Smooth muscle cell (in vitro differentiated cells): ENCODE results near the gene MEGF11. TPM values are rescaled to one million over a fixed set of nuclear protein-coding genes. Genes with fewer than 3 reads are reported as not detected.

ENCODE experiments used
- DNase-seq: peaks from one replicate; lab custom pipeline; 2025; ENCODE audit not compliant: unreplicated experiment; lab: John Stamatoyannopoulos, UW
- H2AFZ ChIP-seq: fragments of 200-600 bp; sonication (generic); 2 replicates; pipeline ENCODE4 v1.6.0; 2016; ENCODE audit warnings: antibody characterized with exemption, low read depth, mild to moderate bottlenecking
- H3F3A ChIP-seq: fragments of 200-600 bp; sonication (generic); 2 replicates; pipeline ENCODE4 v1.6.0; 2017; ENCODE audit warnings: antibody characterized with exemption, low read depth
- H3K27ac ChIP-seq: fragments of 200-600 bp; sonication (generic); 2 replicates; pipeline ENCODE4 v1.5.1; 2016; ENCODE audit warnings: low read depth, mild to moderate bottlenecking
- H3K27me3 ChIP-seq: fragments of 200-600 bp; sonication (generic); 2 replicates; pipeline ENCODE4 v1.6.1; 2016; ENCODE audit warnings: low read depth, mild to moderate bottlenecking
- H3K36me3 ChIP-seq: fragments of 200-600 bp; sonication (generic); 2 replicates; pipeline ENCODE4 v1.5.1; 2016; ENCODE audit warnings: low read depth
- H3K4me1 ChIP-seq: fragments of 200-600 bp; sonication (generic); 2 replicates; pipeline ENCODE4 v1.5.1; 2016; ENCODE audit warnings: low read depth
- H3K4me2 ChIP-seq: fragments of 200-600 bp; sonication (generic); 2 replicates; pipeline ENCODE4 v1.6.0; 2016; ENCODE audit warnings: mild to moderate bottlenecking
- H3K4me3 ChIP-seq: fragments of 200-600 bp; sonication (generic); 2 replicates; pipeline ENCODE4 v1.5.1; 2016; ENCODE audit warnings: mild to moderate bottlenecking
- H3K79me2 ChIP-seq: fragments of 200-600 bp; sonication (generic); 2 replicates; pipeline ENCODE4 v1.6.0; 2016; ENCODE audit warnings: low read depth, mild to moderate bottlenecking
- H3K9ac ChIP-seq: fragments of 200-600 bp; sonication (generic); 2 replicates; pipeline ENCODE4 v1.6.0; 2016; ENCODE audit warnings: low read depth
- H3K9me3 ChIP-seq: fragments of 200-600 bp; sonication (generic); replicated peaks from 2 replicates; pipeline ENCODE4 v1.5.1; 2016; ENCODE audit warnings: low read depth
- H4K20me1 ChIP-seq: fragments of 200-600 bp; sonication (generic); 2 replicates; pipeline ENCODE4 v1.6.0; 2016; ENCODE audit warnings: low read depth
- CTCF ChIP-seq: fragments of 200-600 bp; sonication (generic); IDR thresholded peaks from 2 replicates; pipeline ENCODE4 v1.5.1; 2017; ENCODE audit warnings: borderline replicate concordance, mild to moderate bottlenecking, antibody characterized with exemption; ENCODE audit not compliant: insufficient read depth, poor library complexity, severe bottlenecking
- WGBS: methylation state at CpG from one replicate; pipeline ENCODE4 v1.1.7; 2016; ENCODE audit warnings: low lambda C conversion rate; 5-methylcytosine and 5-hydroxymethylcytosine counted together
- polyA plus RNA-seq: library from polyadenylated mRNA; unstranded; fragments of >200 nt; fragmentation: Nextera tagmentation; extraction: Ambion mirVana; gene quantifications from 2 replicates; pipeline ENCODE4 v1.2.1, GENCODE V29; 2016
- total RNA-seq: library from RNA; depleted of rRNA; stranded (reverse); fragments of >200 nt; gene quantifications from 2 replicates; pipeline ENCODE4 v1.2.3, GENCODE V29; 2014

The MEGF11 gene
- total and polyA plus RNA-seq, 2 experiments from 2014 or later = 0.08 TPM; not detected in 1

DNA sequence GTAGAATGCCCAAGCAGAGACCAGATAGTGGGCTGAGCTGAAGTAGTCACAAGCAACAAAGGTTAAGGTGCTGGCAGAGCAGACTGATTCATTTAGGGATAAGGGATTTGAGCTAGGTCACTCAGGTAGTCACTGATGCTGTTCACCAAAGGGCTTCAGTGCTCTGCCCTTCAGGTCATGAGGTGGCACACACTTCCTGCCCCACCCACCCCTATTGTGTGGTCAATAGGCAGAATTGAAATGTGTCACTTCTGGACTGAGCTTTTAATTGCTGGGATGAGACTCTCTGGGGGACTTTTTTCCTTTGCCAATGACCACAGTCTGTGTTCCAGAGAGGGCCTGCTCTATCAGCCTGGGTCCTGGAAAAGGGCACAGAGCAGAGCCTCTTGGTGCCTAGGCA lies 37.0 kb upstream of the MEGF11 start:
- Histone ChIP-seq H4K20me1 (no peaks in the 10 kb centered on the region), H3K79me2 (peaks cover 1% of the 10 kb centered on the region), H3K4me2 (no peak overlapping the region), H3F3A (peaks cover 10% of the 10 kb centered on the region), H3K9ac (no peak overlapping the region), H3K36me3 (no peaks in the 10 kb centered on the region), H3K9me3 (no peaks in the 10 kb centered on the region), H3K27ac (no peak overlapping the region), H2AFZ (no peak overlapping the region), H3K4me3 (no peak overlapping the region), H3K4me1 (peaks cover 22% of the 10 kb centered on the region), H3K27me3 (no peaks in the 10 kb centered on the region)
- no peak for DNase-seq
- TF ChIP-seq CTCF = no peak

GRCh38 chr15:66290007-66290406 lies 36.5 kb upstream of the MEGF11 start:
- H2AFZ ChIP-seq = no peak overlapping the region
- DNase-seq = no peak
- no peak overlapping the region for H3K9ac ChIP-seq
- H3K36me3 ChIP-seq = no peaks in the 10 kb centered on the region
- no peaks in the 10 kb centered on the region for H4K20me1 ChIP-seq
- H3K27ac ChIP-seq = no peak overlapping the region
- no peak overlapping the region for H3K4me3 ChIP-seq
- H3K27me3 ChIP-seq = no peaks in the 10 kb centered on the region
- no peaks in the 10 kb centered on the region for H3K79me2 ChIP-seq
- H3F3A ChIP-seq = peaks cover 10% of the 10 kb centered on the region
- H3K4me2 ChIP-seq = no peak overlapping the region
- WGBS = 95% methylated on average over 3 of the region's 3 CpGs
- H3K9me3 ChIP-seq = no peaks in the 10 kb centered on the region
- no peak for TF ChIP-seq CTCF
- H3K4me1 ChIP-seq = peaks cover 17% of the 10 kb centered on the region

DNA sequence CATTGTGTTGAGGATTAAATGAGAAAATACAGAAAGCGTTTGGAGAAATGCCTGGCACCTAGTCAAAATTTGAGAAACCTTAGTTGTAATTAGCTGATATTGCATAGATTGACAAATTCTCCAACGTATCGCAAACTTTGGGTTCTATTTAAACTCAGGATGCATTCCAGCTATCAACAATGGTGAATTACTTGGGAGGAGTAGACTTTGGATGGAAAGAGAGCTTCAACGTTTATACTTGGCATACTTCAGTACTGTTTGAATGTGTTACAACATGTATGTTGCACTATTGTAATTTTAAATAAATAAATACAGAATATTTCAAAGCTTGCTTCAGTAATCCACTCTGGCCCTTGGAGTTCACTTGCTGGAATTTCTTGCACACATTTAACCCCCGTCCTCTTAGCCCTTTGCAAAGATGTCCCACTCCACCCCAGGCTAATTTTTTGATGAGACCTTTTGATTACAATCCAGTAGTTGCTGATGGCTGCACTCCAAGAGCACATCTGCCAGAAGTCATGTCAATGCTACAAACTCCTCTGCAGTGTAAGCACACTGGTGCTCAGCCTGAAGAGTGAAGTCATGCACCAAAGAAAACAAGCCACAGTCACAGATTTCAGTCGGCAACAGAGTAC lies 35.1 kb upstream of the MEGF11 start:
- Histone ChIP-seq H3K9ac (no peak overlapping the region), H3K27me3 (no peaks in the 10 kb centered on the region), H3K9me3 (no peaks in the 10 kb centered on the region), H3K79me2 (no peaks in the 10 kb centered on the region), H3K4me2 (no peak overlapping the region), H3F3A (no peaks in the 10 kb centered on the region), H2AFZ (no peak overlapping the region), H3K4me1 (peaks cover 6% of the 10 kb centered on the region), H4K20me1 (no peaks in the 10 kb centered on the region), H3K4me3 (no peak overlapping the region), H3K36me3 (no peaks in the 10 kb centered on the region), H3K27ac (no peak overlapping the region)
- DNase-seq = no peak
- no peak for TF ChIP-seq CTCF
- 87% methylated on average over 6 of the region's 6 CpGs for WGBS

GRCh38 chr15:66288093-66288492 lies 34.5 kb upstream of the MEGF11 start:
- peaks cover 6% of the 10 kb centered on the region for H3K4me1 ChIP-seq
- no peak for DNase-seq
- TF ChIP-seq CTCF = no peak
- no peaks in the 10 kb centered on the region for H3K79me2 ChIP-seq
- H3K9ac ChIP-seq = no peak overlapping the region
- H3K27ac ChIP-seq = no peak overlapping the region
- no peaks in the 10 kb centered on the region for H3K27me3 ChIP-seq
- H3K9me3 ChIP-seq = no peaks in the 10 kb centered on the region
- H4K20me1 ChIP-seq = no peaks in the 10 kb centered on the region
- no peaks in the 10 kb centered on the region for H3F3A ChIP-seq
- H2AFZ ChIP-seq = no peak overlapping the region
- no peak overlapping the region for H3K4me3 ChIP-seq
- H3K4me2 ChIP-seq = no peak overlapping the region
- no peaks in the 10 kb centered on the region for H3K36me3 ChIP-seq
